SK-N-SH (cell line): ENCODE measurements around the gene CFAP100. TPM values are rescaled to one million over a fixed set of nuclear protein-coding genes. Genes with fewer than 3 reads are reported as not detected.

Experiments
- CTCF ChIA-PET: fragments of 300-600, 350-600 bp; formaldehyde crosslinking; extraction: SDS; loops from one replicate; lab custom pipeline; 2021; lab: Yijun Ruan, JAX
- POLR2A ChIA-PET: fragments of 350-600 bp; sonication (Branson Sonifier 250); formaldehyde crosslinking; extraction: SDS; loops from one replicate; lab custom pipeline; 2020; ENCODE audit warnings: antibody characterized with exemption, inconsistent platforms; lab: Yijun Ruan, JAX
- DNase-seq: peaks from one replicate; pipeline ENCODE4 v3.0.0; 2012
- H2AFZ ChIP-seq: fragments of 200-600 bp; sonication (generic); 2 replicates; pipeline ENCODE4 v1.8.1; 2016; ENCODE audit warnings: antibody characterized with exemption, mild to moderate bottlenecking, low read depth
- H3F3A ChIP-seq: fragments of 200-600 bp; sonication (generic); replicated peaks from 2 replicates; pipeline ENCODE3; 2016; ENCODE audit warnings: antibody characterized with exemption, mild to moderate bottlenecking; ENCODE audit not compliant: insufficient read depth
- H3K27ac ChIP-seq, 2 experiments: fragments of 200-500 bp in 1 of 2; fragments of 200-600 bp in 1 of 2; sonication (Bioruptor generic) in 1 of 2; sonication (generic), shearing (Covaris generic) in 1 of 2; 2 replicates each; pipeline versions ENCODE4 v1.5.1 to v1.6.1; 2014 to 2016; ENCODE audit warnings: low read depth in 2 of 2, inconsistent platforms in 1 of 2, low read length in 1 of 2, mild to moderate bottlenecking in 1 of 2, mixed read lengths in 1 of 2
- H3K27me3 ChIP-seq: fragments of 200-600 bp; sonication (generic), shearing (Covaris generic); 2 replicates; pipeline ENCODE4 v1.6.1; 2016; ENCODE audit warnings: mixed run types; ENCODE audit not compliant: insufficient read depth
- H3K36me3 ChIP-seq, 2 experiments: fragments of 200-500 bp in 1 of 2; fragments of 200-600 bp in 1 of 2; sonication (Bioruptor generic) in 1 of 2; sonication (generic) in 1 of 2; replicated peaks in 1 of 2; 2 replicates each; pipeline versions ENCODE3 to v1.5.1; 2014 to 2016; ENCODE audit warnings: low read length in 1 of 2, mild to moderate bottlenecking in 1 of 2; ENCODE audit not compliant: insufficient read depth in 2 of 2, control insufficient read depth in 1 of 2
- H3K4me1 ChIP-seq, 2 experiments: fragments of 200-500 bp in 1 of 2; fragments of 200-600 bp in 1 of 2; sonication (Bioruptor generic) in 1 of 2; sonication (generic), shearing (Covaris generic) in 1 of 2; 2 replicates each; pipeline versions ENCODE4 v1.5.1 to v1.6.1; 2014 to 2016; ENCODE audit warnings: low read depth in 1 of 2, low read length in 1 of 2, mixed run types in 1 of 2; ENCODE audit not compliant: insufficient read depth in 2 of 2, control insufficient read depth in 1 of 2
- H3K4me2 ChIP-seq: fragments of 200-600 bp; sonication (generic), shearing (Covaris generic); 2 replicates; pipeline ENCODE4 v1.6.1; 2017; ENCODE audit warnings: mixed run types
- H3K4me3 ChIP-seq, 2 experiments: fragments of 200-500 bp in 1 of 2; fragments of 200-600 bp in 1 of 2; sonication (Bioruptor generic) in 1 of 2; sonication (generic), shearing (Covaris generic) in 1 of 2; 2 replicates each; pipeline versions ENCODE4 v1.5.1 to v1.8.1; 2014 to 2016; ENCODE audit warnings: low read depth in 2 of 2, inconsistent platforms in 1 of 2, low read length in 1 of 2, mild to moderate bottlenecking in 1 of 2, mixed read lengths in 1 of 2, moderate library complexity in 1 of 2
- H3K79me2 ChIP-seq: fragments of 200-600 bp; sonication (generic); 2 replicates; pipeline ENCODE4 v1.8.1; 2017; ENCODE audit warnings: mild to moderate bottlenecking; ENCODE audit not compliant: insufficient read depth
- H3K9ac ChIP-seq: fragments of 200-600 bp; sonication (generic); 2 replicates; pipeline ENCODE4 v1.6.1; 2017; ENCODE audit warnings: mixed run types
- H3K9me2 ChIP-seq: fragments of 200-600 bp; sonication (generic); 2 replicates; pipeline ENCODE4 v1.6.1; 2017; ENCODE audit warnings: mixed run types
- H3K9me3 ChIP-seq: fragments of 200-600 bp; sonication (generic); 2 replicates; pipeline ENCODE4 v1.6.1; 2017; ENCODE audit warnings: mixed run types, mild to moderate bottlenecking, moderate library complexity
- H4K20me1 ChIP-seq: fragments of 200-600 bp; sonication (generic); 2 replicates; pipeline ENCODE4 v1.6.1; 2017; ENCODE audit warnings: mild to moderate bottlenecking, mixed run types; ENCODE audit not compliant: insufficient read depth
- CHD2 ChIP-seq: fragments of 150-350 bp; IDR thresholded peaks from 2 replicates; pipeline ENCODE4 v1.6.1; 2018; ENCODE audit warnings: low read length; ENCODE audit not compliant: partially characterized antibody
- EZH2phosphoT487 ChIP-seq: fragments of 200-600 bp; sonication (generic); IDR thresholded peaks from 2 replicates; pipeline ENCODE4 v1.6.1; 2017; ENCODE audit warnings: low read depth, mixed run types, mild to moderate bottlenecking, antibody characterized with exemption, moderate library complexity, borderline replicate concordance
- MEF2A ChIP-seq: IDR thresholded peaks from 2 replicates; pipeline ENCODE4 v1.4.0; 2012; ENCODE audit warnings: low read depth, borderline replicate concordance
- MXI1 ChIP-seq: IDR thresholded peaks from 2 replicates; pipeline ENCODE4 v1.6.1; 2012; ENCODE audit warnings: mild to moderate bottlenecking, low read depth, low read length, improper control_type of control experiment
- NRF1 ChIP-seq: IDR thresholded peaks from 2 replicates; pipeline ENCODE4 v1.6.1; 2012; ENCODE audit warnings: low read depth, mild to moderate bottlenecking, low read length
- POLR2AphosphoS5 ChIP-seq: IDR thresholded peaks from 2 replicates; pipeline ENCODE4 v1.6.1; 2012; ENCODE audit warnings: low read depth, low read length
- REST ChIP-seq: IDR thresholded peaks from 2 replicates; pipeline ENCODE4 v1.6.1; 2012; ENCODE audit warnings: mild to moderate bottlenecking, low read depth, low read length, moderate library complexity
- RFX5 ChIP-seq: IDR thresholded peaks from 2 replicates; pipeline ENCODE4 v1.6.1; 2012; ENCODE audit warnings: mild to moderate bottlenecking, improper control_type of control experiment, low read length
- SIN3A ChIP-seq: IDR thresholded peaks from 2 replicates; pipeline ENCODE4 v1.6.1; 2012; ENCODE audit warnings: low read depth, mild to moderate bottlenecking, low read length, moderate library complexity, borderline replicate concordance
- SMC3 ChIP-seq: IDR thresholded peaks from 2 replicates; pipeline ENCODE4 v1.6.1; 2012; ENCODE audit warnings: low read depth, low read length, improper control_type of control experiment
- YY1 ChIP-seq: IDR thresholded peaks from 2 replicates; pipeline ENCODE4 v1.4.0; 2012; ENCODE audit warnings: low read depth, mild to moderate bottlenecking
- WGBS: methylation state at CpG from one replicate; pipeline ENCODE4 v1.1.6; 2017; ENCODE audit warnings: low lambda C conversion rate; 5-methylcytosine and 5-hydroxymethylcytosine counted together
- polyA plus RNA-seq, 3 experiments: library from polyadenylated mRNA; depleted of rRNA; stranded (reverse); fragments of >200 nt; gene quantifications; 2 replicates each; pipeline ENCODE4 v1.2.3, GENCODE V29; 2012
- TF ChIP-seq, protein P1 (sequence below): fragments of 150-350 bp; IDR thresholded peaks from 2 replicates; pipeline ENCODE4 v1.6.1; 2016; ENCODE audit warnings: mild to moderate bottlenecking, low read depth, low read length
- TF ChIP-seq, protein P2 (sequence below): fragments of 200-600 bp; sonication (generic); IDR thresholded peaks from 2 replicates; pipeline ENCODE4 v1.6.1; 2017; ENCODE audit warnings: antibody characterized with exemption, mild to moderate bottlenecking, moderate library complexity
- TF ChIP-seq, protein P3 (sequence below): IDR thresholded peaks from 2 replicates; pipeline ENCODE4 v1.4.0; 2012; ENCODE audit warnings: low read depth, borderline replicate concordance

The CFAP100 gene
- polyA plus RNA-seq, 1 of the 3 experiments (the other 2 are of a cell fraction) = not detected

GRCh38 chr3:126485176-126485897 lies 90.6 kb downstream of the CFAP100 start:
- no peaks in the 10 kb centered on the region for H3K79me2 ChIP-seq
- H3K27me3 ChIP-seq = peaks cover 5% of the 10 kb centered on the region
- peaks cover 0 to 29% of the 10 kb centered on the region in 2 experiments; a peak in 1 of 4 replicates for H3K4me1 ChIP-seq
- ChIA-PET CTCF (interaction anchor here (1.2 kb wide), 1 partner anchor 266 kb away, joined by 3 read pairs; no protein-coding TSS in a partner anchor), POLR2A (no interaction called here)
- TF ChIP-seq CHD2 (no peak), YY1 (no peak), RFX5 (no peak), REST (no peak), SMC3 (no peak), NRF1 (no peak), SIN3A (no peak), POLR2AphosphoS5 (no peak), EZH2phosphoT487 (no peak), MXI1 (no peak), MEF2A (no peak)
- TF ChIP-seq, protein P1, sequence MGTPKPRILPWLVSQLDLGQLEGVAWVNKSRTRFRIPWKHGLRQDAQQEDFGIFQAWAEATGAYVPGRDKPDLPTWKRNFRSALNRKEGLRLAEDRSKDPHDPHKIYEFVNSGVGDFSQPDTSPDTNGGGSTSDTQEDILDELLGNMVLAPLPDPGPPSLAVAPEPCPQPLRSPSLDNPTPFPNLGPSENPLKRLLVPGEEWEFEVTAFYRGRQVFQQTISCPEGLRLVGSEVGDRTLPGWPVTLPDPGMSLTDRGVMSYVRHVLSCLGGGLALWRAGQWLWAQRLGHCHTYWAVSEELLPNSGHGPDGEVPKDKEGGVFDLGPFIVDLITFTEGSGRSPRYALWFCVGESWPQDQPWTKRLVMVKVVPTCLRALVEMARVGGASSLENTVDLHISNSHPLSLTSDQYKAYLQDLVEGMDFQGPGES = no peak
- TF ChIP-seq, protein P2, sequence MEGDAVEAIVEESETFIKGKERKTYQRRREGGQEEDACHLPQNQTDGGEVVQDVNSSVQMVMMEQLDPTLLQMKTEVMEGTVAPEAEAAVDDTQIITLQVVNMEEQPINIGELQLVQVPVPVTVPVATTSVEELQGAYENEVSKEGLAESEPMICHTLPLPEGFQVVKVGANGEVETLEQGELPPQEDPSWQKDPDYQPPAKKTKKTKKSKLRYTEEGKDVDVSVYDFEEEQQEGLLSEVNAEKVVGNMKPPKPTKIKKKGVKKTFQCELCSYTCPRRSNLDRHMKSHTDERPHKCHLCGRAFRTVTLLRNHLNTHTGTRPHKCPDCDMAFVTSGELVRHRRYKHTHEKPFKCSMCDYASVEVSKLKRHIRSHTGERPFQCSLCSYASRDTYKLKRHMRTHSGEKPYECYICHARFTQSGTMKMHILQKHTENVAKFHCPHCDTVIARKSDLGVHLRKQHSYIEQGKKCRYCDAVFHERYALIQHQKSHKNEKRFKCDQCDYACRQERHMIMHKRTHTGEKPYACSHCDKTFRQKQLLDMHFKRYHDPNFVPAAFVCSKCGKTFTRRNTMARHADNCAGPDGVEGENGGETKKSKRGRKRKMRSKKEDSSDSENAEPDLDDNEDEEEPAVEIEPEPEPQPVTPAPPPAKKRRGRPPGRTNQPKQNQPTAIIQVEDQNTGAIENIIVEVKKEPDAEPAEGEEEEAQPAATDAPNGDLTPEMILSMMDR = no peak
- TF ChIP-seq, protein P3, sequence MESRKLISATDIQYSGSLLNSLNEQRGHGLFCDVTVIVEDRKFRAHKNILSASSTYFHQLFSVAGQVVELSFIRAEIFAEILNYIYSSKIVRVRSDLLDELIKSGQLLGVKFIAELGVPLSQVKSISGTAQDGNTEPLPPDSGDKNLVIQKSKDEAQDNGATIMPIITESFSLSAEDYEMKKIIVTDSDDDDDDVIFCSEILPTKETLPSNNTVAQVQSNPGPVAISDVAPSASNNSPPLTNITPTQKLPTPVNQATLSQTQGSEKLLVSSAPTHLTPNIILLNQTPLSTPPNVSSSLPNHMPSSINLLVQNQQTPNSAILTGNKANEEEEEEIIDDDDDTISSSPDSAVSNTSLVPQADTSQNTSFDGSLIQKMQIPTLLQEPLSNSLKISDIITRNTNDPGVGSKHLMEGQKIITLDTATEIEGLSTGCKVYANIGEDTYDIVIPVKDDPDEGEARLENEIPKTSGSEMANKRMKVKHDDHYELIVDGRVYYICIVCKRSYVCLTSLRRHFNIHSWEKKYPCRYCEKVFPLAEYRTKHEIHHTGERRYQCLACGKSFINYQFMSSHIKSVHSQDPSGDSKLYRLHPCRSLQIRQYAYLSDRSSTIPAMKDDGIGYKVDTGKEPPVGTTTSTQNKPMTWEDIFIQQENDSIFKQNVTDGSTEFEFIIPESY = no peak
- H3K9me2 ChIP-seq = no peaks in the 10 kb centered on the region
- H3K9me3 ChIP-seq = no peaks in the 10 kb centered on the region
- no peaks in the 10 kb centered on the region for H4K20me1 ChIP-seq
- DNase-seq = no peak
- no peaks in the 10 kb centered on the region for H3K36me3 ChIP-seq
- no peak overlapping the region for H3K4me2 ChIP-seq
- H3F3A ChIP-seq = no peaks in the 10 kb centered on the region
- 78% methylated on average over 8 of the region's 8 CpGs for WGBS
- no peak overlapping the region for H3K9ac ChIP-seq
- H2AFZ ChIP-seq = no peak overlapping the region
- H3K4me3 ChIP-seq = no peak overlapping the region
- H3K27ac ChIP-seq = no peak overlapping the region
